Measurements from ENCODE around the gene PRIMPOL. TPM values are rescaled to one million over a fixed set of nuclear protein-coding genes. Genes with fewer than 3 reads are reported as not detected.
"Not testable (repeated sequence)": the region's sequence is repeated elsewhere in the genome, so short reads cannot be mapped to it uniquely, and the experiment has no call there.

Gene PRIMPOL
- total and polyA plus RNA-seq, 7 donors, result 4.2 to 11.1 (median 5.7) TPM

GRCh38 chr4:184621518-184621917, 28.0 kb upstream of the PRIMPOL start:
- no peak for DNase-seq
- H3K27ac ChIP-seq, result no peak overlapping the region
- H3K36me3 ChIP-seq (ENCODE audit: insufficient read depth in 1 of 2, low read depth in 1 of 2), result peaks cover 0 to 17% of the 10 kb centered on the region in 2 donors
- 49 to 57% (median 53%) methylated on average over 3 of the region's 3 CpGs for WGBS, 3 donors
- H3K9me3 ChIP-seq, result no peaks in the 10 kb centered on the region
- no peak for ATAC-seq
- H3K4me3 ChIP-seq, result no peak overlapping the region
- no peaks in the 10 kb centered on the region for H3K27me3 ChIP-seq (ENCODE audit: insufficient read depth in 3 of 3, low read length in 2 of 3)
- intact Hi-C loops (cut with DNase I), result no loop called here
- TF ChIP-seq CTCF (IDR thresholded peaks at IDR 0.05), result no peak
- no peaks in the 10 kb centered on the region for H3K4me1 ChIP-seq

GRCh38 chr4:184624504-184624903, 25.0 kb upstream of the PRIMPOL start:
- H3K4me1 ChIP-seq; H3K9me3 ChIP-seq; H3K4me3 ChIP-seq; H3K27ac ChIP-seq; ATAC-seq; DNase-seq; intact Hi-C loops (cut with DNase I); H3K27me3 ChIP-seq (ENCODE audit: insufficient read depth in 3 of 3, low read length in 2 of 3): not testable (repeated sequence)
- 95 to 99% (median 97%) methylated on average over 3 of the region's 3 CpGs for WGBS, 3 donors
- peaks cover 5 to 45% of the 10 kb centered on the region in 2 donors for H3K36me3 ChIP-seq (ENCODE audit: insufficient read depth in 1 of 2, low read depth in 1 of 2)

GRCh38 chr4:184624972-184625554, 24.5 kb upstream of the PRIMPOL start:
- Histone ChIP-seq H3K9me3 (no peaks in the 10 kb centered on the region), H3K4me1 (no peaks in the 10 kb centered on the region), H3K27ac (no peak overlapping the region), H3K36me3 (ENCODE audit: insufficient read depth in 1 of 2, low read depth in 1 of 2) (peaks cover 6 to 51% of the 10 kb centered on the region in 2 donors), H3K27me3 (ENCODE audit: insufficient read depth in 3 of 3, low read length in 2 of 3) (no peaks in the 10 kb centered on the region), H3K4me3 (no peak overlapping the region)
- no peak for DNase-seq
- intact Hi-C loops (cut with DNase I), result no loop called here
- WGBS, 3 donors, result 86 to 92% (median 89%) methylated on average over 7 of the region's 7 CpGs
- ATAC-seq, result no peak
- no peak for TF ChIP-seq CTCF (IDR thresholded peaks at IDR 0.05)

GRCh38 chr4:184625783-184626596, 23.5 kb upstream of the PRIMPOL start:
- 88 to 90% (median 90%) methylated on average over 11 of the region's 11 CpGs for WGBS, 3 donors
- H3K27me3 ChIP-seq (ENCODE audit: insufficient read depth in 3 of 3, low read length in 2 of 3); H3K27ac ChIP-seq; intact Hi-C loops (cut with DNase I); DNase-seq; H3K9me3 ChIP-seq; H3K4me1 ChIP-seq; H3K4me3 ChIP-seq; ATAC-seq: not testable (repeated sequence)
- peaks cover 9 to 60% of the 10 kb centered on the region in 2 donors for H3K36me3 ChIP-seq (ENCODE audit: insufficient read depth in 1 of 2, low read depth in 1 of 2)

GRCh38 chr4:184628103-184628502, 21.4 kb upstream of the PRIMPOL start:
- TF ChIP-seq CTCF (IDR thresholded peaks at IDR 0.05), result no peak
- Histone ChIP-seq H3K27ac (no peak overlapping the region), H3K36me3 (ENCODE audit: insufficient read depth in 1 of 2, low read depth in 1 of 2) (peaks cover 9 to 81% of the 10 kb centered on the region in 2 donors), H3K4me1 (no peaks in the 10 kb centered on the region), H3K9me3 (no peaks in the 10 kb centered on the region), H3K4me3 (no peak overlapping the region), H3K27me3 (ENCODE audit: insufficient read depth in 3 of 3, low read length in 2 of 3) (no peaks in the 10 kb centered on the region)
- intact Hi-C loops (cut with DNase I), result no loop called here
- ATAC-seq, result no peak
- 91 to 96% (median 95%) methylated on average over 4 of the region's 4 CpGs for WGBS, 3 donors
- DNase-seq, result no peak

Measured in psoas muscle (tissue), 8 donors.